HUES6 (cell line): ENCODE results near the gene IGF2R.
"Not testable (repeated sequence)": the region's sequence is repeated elsewhere in the genome, so short reads cannot be mapped to it uniquely, and the experiment has no call there.

Source experiments
- H3K27ac ChIP-seq: 2 replicates; pipeline ENCODE4 v1.7.0; 2013; ENCODE audit warnings: low read depth, mild to moderate bottlenecking, low read length, inconsistent platforms
- H3K27me3 ChIP-seq: 2 replicates; pipeline ENCODE4 v1.6.1; 2013; ENCODE audit warnings: low read length; ENCODE audit not compliant: control insufficient read depth, insufficient read depth
- H3K36me3 ChIP-seq: 2 replicates; pipeline ENCODE4 v1.6.1; 2013; ENCODE audit warnings: low read length; ENCODE audit not compliant: control insufficient read depth, insufficient read depth
- H3K4me1 ChIP-seq: 2 replicates; pipeline ENCODE4 v1.6.1; 2013; ENCODE audit warnings: low read length; ENCODE audit not compliant: control insufficient read depth, insufficient read depth
- H3K4me3 ChIP-seq: 2 replicates; pipeline ENCODE4 v1.5.1; 2013; ENCODE audit warnings: low read depth, low read length
- H3K9ac ChIP-seq: one replicate; pipeline ENCODE4 v1.6.1; 2013; ENCODE audit warnings: mild to moderate bottlenecking, low read length
- H3K9me3 ChIP-seq: 2 replicates; pipeline ENCODE4 v1.6.1; 2013; ENCODE audit warnings: low read depth, low read length; ENCODE audit not compliant: control insufficient read depth, insufficient read depth

Gene IGF2R

DNA sequence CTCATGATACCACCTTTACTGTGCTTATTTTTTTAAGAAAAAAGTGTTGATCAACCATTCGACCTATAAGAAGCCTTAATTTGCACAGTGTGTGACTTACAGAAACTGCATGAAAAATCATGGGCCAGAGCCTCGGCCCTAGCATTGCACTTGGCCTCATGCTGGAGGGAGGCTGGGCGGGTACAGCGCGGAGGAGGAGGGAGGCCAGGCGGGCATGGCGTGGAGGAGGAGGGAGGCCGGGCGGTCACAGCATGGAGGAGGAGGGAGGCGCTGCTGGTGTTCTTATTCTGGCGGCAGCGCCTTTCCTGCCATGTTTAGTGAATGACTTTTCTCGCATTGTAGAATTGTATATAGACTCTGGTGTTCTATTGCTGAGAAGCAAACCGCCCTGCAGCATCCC lies 137.1 kb downstream of the IGF2R start:
- Histone ChIP-seq H3K27ac (no peak overlapping the region), H3K36me3 (peaks cover 47% of the 10 kb centered on the region), H3K9me3 (no peaks in the 10 kb centered on the region), H3K9ac (no peak overlapping the region), H3K4me1 (no peaks in the 10 kb centered on the region; the same call in 1 of the 2 replicates), H3K4me3 (no peak overlapping the region), H3K27me3 (no peaks in the 10 kb centered on the region)

DNA sequence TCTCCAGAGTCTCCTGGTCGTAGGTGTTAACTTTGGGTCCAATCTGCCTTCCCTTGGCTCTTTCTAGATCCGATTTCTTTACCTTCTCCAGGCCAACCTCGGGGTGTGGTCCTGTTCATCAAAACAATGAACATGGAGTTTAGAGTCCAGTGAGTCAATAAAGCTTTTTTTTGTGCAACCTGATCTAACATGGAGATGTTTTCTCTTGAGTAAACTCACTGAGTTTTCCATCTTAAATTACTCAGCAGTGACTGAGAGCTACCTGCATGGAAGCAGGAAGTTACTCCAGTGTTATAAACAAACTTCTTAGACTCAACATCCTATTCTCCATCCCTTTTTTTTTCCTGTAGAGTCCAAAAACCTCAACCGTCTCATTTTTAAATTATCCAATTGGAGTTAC lies 137.8 kb downstream of the IGF2R start:
- Histone ChIP-seq H3K27me3 (no peaks in the 10 kb centered on the region), H3K36me3 (peaks cover 42% of the 10 kb centered on the region), H3K9ac (no peak overlapping the region), H3K4me3 (no peak overlapping the region), H3K4me1 (peaks cover 4% of the 10 kb centered on the region; the same call in 1 of the 2 replicates), H3K27ac (no peak overlapping the region), H3K9me3 (no peaks in the 10 kb centered on the region)

GRCh38 chr6:160108077-160108476 lies 139.2 kb downstream of the IGF2R start:
- Histone ChIP-seq H3K36me3 (peaks cover 31% of the 10 kb centered on the region), H3K27ac (no peak overlapping the region), H3K9me3 (no peaks in the 10 kb centered on the region), H3K27me3 (no peaks in the 10 kb centered on the region), H3K4me1 (peaks cover 9% of the 10 kb centered on the region), H3K9ac (no peak overlapping the region), H3K4me3 (no peak overlapping the region)

DNA sequence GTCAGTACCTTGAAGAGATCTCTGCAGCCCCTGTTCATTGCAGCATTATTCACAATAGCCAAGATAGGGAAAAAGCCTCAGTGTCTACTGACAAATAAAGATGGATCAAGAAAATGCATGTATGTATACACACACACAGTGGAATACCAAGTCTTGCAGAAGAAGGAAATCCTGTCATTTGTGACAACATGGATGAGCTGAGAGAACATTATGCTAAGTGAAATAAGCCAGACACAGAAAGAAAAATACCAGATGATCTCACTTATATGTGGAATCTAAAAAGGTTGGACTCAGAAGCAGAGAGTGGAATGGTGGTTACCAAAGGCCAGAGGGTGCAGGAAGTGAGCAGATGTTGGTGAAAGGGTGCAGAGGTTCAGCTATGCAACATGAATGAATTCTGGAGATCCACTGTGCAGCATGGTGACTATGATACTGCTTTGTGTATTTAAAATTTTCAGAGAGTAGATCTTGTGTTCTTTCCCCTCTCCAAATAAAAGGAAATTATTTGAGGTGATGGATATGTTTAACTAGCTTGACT lies 141.8 kb downstream of the IGF2R start:
- Histone ChIP-seq H3K9ac (no peak overlapping the region), H3K4me3 (no peak overlapping the region), H3K27ac (no peak overlapping the region), H3K27me3 (no peaks in the 10 kb centered on the region), H3K36me3 (peaks cover 8% of the 10 kb centered on the region), H3K9me3 (no peaks in the 10 kb centered on the region), H3K4me1 (peaks cover 9% of the 10 kb centered on the region)

- Histone ChIP-seq H3K9me3 (peaks cover 2% of the 10 kb centered on the region; the same call in 1 of the 2 replicates), H3K27me3 (no peaks in the 10 kb centered on the region), H3K27ac (no peak overlapping the region), H3K36me3 (peaks cover 4% of the 10 kb centered on the region; the same call in 1 of the 2 replicates), H3K4me3 (no peak overlapping the region), H3K9ac (no peak overlapping the region), H3K4me1 (peaks cover 9% of the 10 kb centered on the region)
These were observed 142.9 kb downstream of the IGF2R start for GRCh38 chr6:160111806-160112205.

- H3K27ac ChIP-seq = no peak overlapping the region
These were observed 143.9 kb downstream of the IGF2R start for GRCh38 chr6:160112628-160113299.

GRCh38 chr6:160114536-160114935 lies 145.7 kb downstream of the IGF2R start:
- H3K27me3 ChIP-seq, H3K36me3 ChIP-seq, H3K27ac ChIP-seq, H3K4me3 ChIP-seq, H3K4me1 ChIP-seq, H3K9ac ChIP-seq: not testable (repeated sequence)
- peaks cover 22% of the 10 kb centered on the region for H3K9me3 ChIP-seq

More at GRCh38 chr6:160112628-160113299, 143.9 kb downstream of the IGF2R start:
- Histone ChIP-seq H3K4me3 (no peak overlapping the region), H3K36me3 (peaks cover 4% of the 10 kb centered on the region; the same call in 1 of the 2 replicates), H3K9ac (no peak overlapping the region), H3K9me3 (peaks cover 11% of the 10 kb centered on the region), H3K4me1 (peaks cover 9% of the 10 kb centered on the region), H3K27me3 (no peaks in the 10 kb centered on the region)

DNA sequence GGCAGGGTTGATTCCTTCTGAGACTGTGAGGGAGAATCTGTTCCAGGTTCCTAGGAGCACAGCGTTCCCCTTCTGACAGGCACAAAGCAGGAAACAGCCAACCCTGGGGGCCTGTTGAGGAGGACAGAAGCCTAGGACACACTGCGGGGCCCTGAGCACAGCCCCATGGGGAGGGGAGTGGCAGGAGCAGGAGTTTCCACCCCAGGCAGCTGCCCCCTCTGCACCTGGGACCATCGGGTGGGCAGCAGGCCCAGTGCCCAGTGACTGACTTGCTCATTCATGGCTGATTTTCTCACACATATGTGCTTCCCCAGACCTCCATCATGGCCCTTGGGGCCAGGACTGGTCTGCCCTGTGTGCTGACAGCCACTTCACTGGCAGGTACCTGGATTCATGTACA lies 146.5 kb downstream of the IGF2R start:
- H3K27me3 ChIP-seq = no peaks in the 10 kb centered on the region
- H3K9ac ChIP-seq = no peak overlapping the region
- peaks cover 22% of the 10 kb centered on the region for H3K9me3 ChIP-seq
- H3K4me3 ChIP-seq = no peak overlapping the region
- peaks cover 9% of the 10 kb centered on the region for H3K4me1 ChIP-seq
- H3K27ac ChIP-seq = no peak overlapping the region
- H3K36me3 ChIP-seq = peaks cover 5% of the 10 kb centered on the region; the same call in 1 of the 2 replicates

- H3K9me3 ChIP-seq = peaks cover 22% of the 10 kb centered on the region
- peaks cover 5% of the 10 kb centered on the region; the same call in 1 of the 2 replicates for H3K36me3 ChIP-seq
- no peaks in the 10 kb centered on the region for H3K27me3 ChIP-seq
- peaks cover 8% of the 10 kb centered on the region for H3K4me1 ChIP-seq
- no peak overlapping the region for H3K9ac ChIP-seq
- no peak overlapping the region for H3K27ac ChIP-seq
- no peak overlapping the region for H3K4me3 ChIP-seq
These were observed 147.5 kb downstream of the IGF2R start for GRCh38 chr6:160116411-160116810.

DNA sequence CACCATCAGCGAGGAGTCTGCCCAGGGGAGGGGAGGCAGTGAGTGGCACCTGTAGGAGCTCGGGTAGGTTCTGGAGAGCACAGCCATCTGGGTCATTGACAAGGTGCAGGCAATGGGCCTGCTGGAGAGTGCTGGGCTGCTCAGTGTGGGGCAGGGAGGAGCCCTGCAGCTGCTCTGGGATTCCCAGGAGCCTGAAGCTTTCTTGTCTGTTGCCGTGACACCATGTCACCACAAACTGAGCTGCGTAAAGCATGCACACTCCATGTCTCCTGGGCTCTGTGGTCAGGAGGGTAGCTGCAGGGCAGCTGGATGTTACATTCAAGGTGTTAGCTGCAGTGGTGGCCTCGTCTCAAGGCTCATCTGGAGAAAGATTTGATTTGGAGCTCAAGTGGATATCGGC lies 148.3 kb downstream of the IGF2R start:
- no peak overlapping the region for H3K9ac ChIP-seq
- peaks cover 22% of the 10 kb centered on the region for H3K9me3 ChIP-seq
- H3K27me3 ChIP-seq = no peaks in the 10 kb centered on the region
- H3K4me1 ChIP-seq = peaks cover 2% of the 10 kb centered on the region; the same call in 1 of the 2 replicates
- H3K36me3 ChIP-seq = peaks cover 5% of the 10 kb centered on the region; the same call in 1 of the 2 replicates
- H3K4me3 ChIP-seq = no peak overlapping the region
- no peak overlapping the region for H3K27ac ChIP-seq

GRCh38 chr6:160118620-160119229 lies 149.8 kb downstream of the IGF2R start:
- peaks cover 22% of the 10 kb centered on the region for H3K9me3 ChIP-seq
- peaks cover 5% of the 10 kb centered on the region; the same call in 1 of the 2 replicates for H3K36me3 ChIP-seq
- H3K4me3 ChIP-seq = no peak overlapping the region
- no peak overlapping the region for H3K9ac ChIP-seq
- H3K4me1 ChIP-seq = no peaks in the 10 kb centered on the region
- no peak overlapping the region for H3K27ac ChIP-seq
- H3K27me3 ChIP-seq = no peaks in the 10 kb centered on the region
